ENCODE results near the gene ADD1. TPM values are rescaled to one million over a fixed set of nuclear protein-coding genes. Genes with fewer than 3 reads are reported as not detected.
A peak's percentile ranks its signal among the peaks of the same experiment; 100 is the strongest.

ADD1 gene
- total and polyA plus RNA-seq, 7 experiments from 2014 or later, result 152 to 300 (median 260) TPM

- no peaks in the 10 kb centered on the region for H3K27me3 Mint-ChIP-seq
- H3K9me3 Mint-ChIP-seq, result peaks cover 0 to 3% (median 0%) of the 10 kb centered on the region in 11 donors
- no peak overlapping the region for H3K27ac Mint-ChIP-seq
- intact Hi-C loops (cut with micrococcal nuclease), result no loop called here
- DNase-seq, result peak in 1 of 9 donors; percentile 20
- Histone ChIP-seq H3K9me3 (ENCODE audit: control insufficient read depth in 2 of 3, low read length in 3 of 3) (no peaks in the 10 kb centered on the region), H3K4me1 (ENCODE audit: control insufficient read depth in 2 of 2, insufficient read depth in 2 of 2, low read length in 2 of 2) (peaks cover 16 to 18% of the 10 kb centered on the region in 2 donors), H3K4me3 (ENCODE audit: low read length) (no peak overlapping the region), H3K27ac (ENCODE audit: low read depth, low read length) (no peak overlapping the region), H3K36me3 (ENCODE audit: control insufficient read depth in 2 of 3, insufficient read depth in 3 of 3, low read length in 3 of 3) (peaks cover 0 to 75% (median 5%) of the 10 kb centered on the region in 3 experiments), H3K27me3 (ENCODE audit: control insufficient read depth in 2 of 2, insufficient read depth in 2 of 2, low read length in 2 of 2) (no peaks in the 10 kb centered on the region)
- peaks cover 12 to 21% (median 18%) of the 10 kb centered on the region in 7 donors for H3K4me1 Mint-ChIP-seq
- H3K4me3 Mint-ChIP-seq, result no peak overlapping the region
- no peak for ATAC-seq
- H3K36me3 Mint-ChIP-seq, result peaks cover 7 to 24% (median 9%) of the 10 kb centered on the region in 5 donors
- CTCF ChIA-PET, result no interaction called here
- POLR2A ChIA-PET, result no interaction called here
Observed at GRCh38 chr4:2830632-2831610, 12.7 kb upstream of the ADD1 start.

- peaks cover 2 to 18% (median 4%) of the 10 kb centered on the region in 5 donors for H3K36me3 Mint-ChIP-seq
- peaks cover 0 to 3% (median 0%) of the 10 kb centered on the region in 11 donors for H3K9me3 Mint-ChIP-seq
- ChIA-PET POLR2A (no interaction called here), CTCF (no interaction called here)
- H3K27me3 Mint-ChIP-seq, result no peaks in the 10 kb centered on the region
- intact Hi-C loops (cut with micrococcal nuclease), result no loop called here
- DNase-seq (peak in 2 of 9 donors; percentile 3 to 20), ATAC-seq (no peak)
- Histone ChIP-seq H3K4me3 (ENCODE audit: low read length) (no peak overlapping the region), H3K27ac (ENCODE audit: low read depth, low read length) (no peak overlapping the region), H3K36me3 (ENCODE audit: control insufficient read depth in 2 of 3, insufficient read depth in 3 of 3, low read length in 3 of 3) (peaks cover 0 to 71% (median 5%) of the 10 kb centered on the region in 3 experiments), H3K9me3 (ENCODE audit: control insufficient read depth in 2 of 3, low read length in 3 of 3) (no peaks in the 10 kb centered on the region), H3K27me3 (ENCODE audit: control insufficient read depth in 2 of 2, insufficient read depth in 2 of 2, low read length in 2 of 2) (no peaks in the 10 kb centered on the region), H3K4me1 (ENCODE audit: control insufficient read depth in 2 of 2, insufficient read depth in 2 of 2, low read length in 2 of 2) (peaks cover 25 to 26% of the 10 kb centered on the region in 2 donors)
- peak overlapping the region in 6 of 9 donors; percentile 18 to 56 (median 26) for H3K27ac Mint-ChIP-seq
- no peak overlapping the region for H3K4me3 Mint-ChIP-seq
- peaks cover 12 to 30% (median 21%) of the 10 kb centered on the region in 7 donors for H3K4me1 Mint-ChIP-seq
Observed at GRCh38 chr4:2831611-2832308, 11.9 kb upstream of the ADD1 start.

GRCh38 chr4:2832309-2832980, 11.2 kb upstream of the ADD1 start:
- peak in 2 of 9 donors; percentile 5 to 13 for DNase-seq
- no peak overlapping the region for H3K27ac ChIP-seq (ENCODE audit: low read depth, low read length)
- intact Hi-C loops (cut with micrococcal nuclease), result no loop called here

GRCh38 chr4:2832981-2833670, 10.5 kb upstream of the ADD1 start:
- H3K27ac Mint-ChIP-seq, result peak overlapping the region in 6 of 9 donors; percentile 9 to 79 (median 28)
- H3K27ac ChIP-seq (ENCODE audit: low read depth, low read length), result no peak overlapping the region
- ATAC-seq, result no peak
- ChIA-PET POLR2A (interaction anchor here (7.6 kb wide), 1 partner anchor 18 kb away, joined by 100 read pairs; no protein-coding TSS in a partner anchor), CTCF (no interaction called here)
- H3K27me3 Mint-ChIP-seq, result no peaks in the 10 kb centered on the region
- peaks cover 0 to 59% (median 0%) of the 10 kb centered on the region in 3 experiments for H3K36me3 ChIP-seq (ENCODE audit: control insufficient read depth in 2 of 3, insufficient read depth in 3 of 3, low read length in 3 of 3)
- intact Hi-C loops (cut with micrococcal nuclease), result no loop called here
- H3K4me1 ChIP-seq (ENCODE audit: control insufficient read depth in 2 of 2, insufficient read depth in 2 of 2, low read length in 2 of 2), result peaks cover 38% of the 10 kb centered on the region in 2 donors
- no peak overlapping the region for H3K4me3 Mint-ChIP-seq
- H3K36me3 Mint-ChIP-seq, result peaks cover 0 to 17% (median 4%) of the 10 kb centered on the region in 5 donors
- DNase-seq, result no peak
- H3K4me1 Mint-ChIP-seq, result peaks cover 17 to 43% (median 32%) of the 10 kb centered on the region in 7 donors
- H3K9me3 ChIP-seq (ENCODE audit: control insufficient read depth in 2 of 3, low read length in 3 of 3), result no peaks in the 10 kb centered on the region
- H3K9me3 Mint-ChIP-seq, result peaks cover 0 to 3% (median 0%) of the 10 kb centered on the region in 11 donors
- H3K4me3 ChIP-seq (ENCODE audit: low read length), result no peak overlapping the region
- H3K27me3 ChIP-seq (ENCODE audit: control insufficient read depth in 2 of 2, insufficient read depth in 2 of 2, low read length in 2 of 2), result no peaks in the 10 kb centered on the region

More at GRCh38 chr4:2832309-2832980, 11.2 kb upstream of the ADD1 start:
- H3K27me3 Mint-ChIP-seq, result no peaks in the 10 kb centered on the region
- peaks cover 0 to 3% (median 0%) of the 10 kb centered on the region in 11 donors for H3K9me3 Mint-ChIP-seq
- ATAC-seq, result peak; percentile 33
- no peak overlapping the region for H3K4me3 Mint-ChIP-seq
- CTCF ChIA-PET, result no interaction called here
- H3K27ac Mint-ChIP-seq, result peak overlapping the region in 7 of 9 donors; percentile 21 to 79 (median 41)
- H3K4me1 ChIP-seq (ENCODE audit: control insufficient read depth in 2 of 2, insufficient read depth in 2 of 2, low read length in 2 of 2), result peaks cover 31 to 33% of the 10 kb centered on the region in 2 donors
- no peaks in the 10 kb centered on the region for H3K9me3 ChIP-seq (ENCODE audit: control insufficient read depth in 2 of 3, low read length in 3 of 3)
- H3K4me3 ChIP-seq (ENCODE audit: low read length), result no peak overlapping the region
- peaks cover 12 to 37% (median 25%) of the 10 kb centered on the region in 7 donors for H3K4me1 Mint-ChIP-seq
- peaks cover 0 to 65% (median 5%) of the 10 kb centered on the region in 3 experiments for H3K36me3 ChIP-seq (ENCODE audit: control insufficient read depth in 2 of 3, insufficient read depth in 3 of 3, low read length in 3 of 3)
- POLR2A ChIA-PET, result no interaction called here
- H3K36me3 Mint-ChIP-seq, result peaks cover 0 to 16% (median 4%) of the 10 kb centered on the region in 5 donors
- H3K27me3 ChIP-seq (ENCODE audit: control insufficient read depth in 2 of 2, insufficient read depth in 2 of 2, low read length in 2 of 2), result no peaks in the 10 kb centered on the region

- H3K27me3 Mint-ChIP-seq, result no peaks in the 10 kb centered on the region
- peaks cover 0 to 16% (median 4%) of the 10 kb centered on the region in 5 donors for H3K36me3 Mint-ChIP-seq
- POLR2A ChIA-PET, result interaction anchor here (7.6 kb wide), 1 partner anchor 19 kb away, joined by 100 read pairs; no protein-coding TSS in a partner anchor
- Histone ChIP-seq H3K4me3 (ENCODE audit: low read length) (no peak overlapping the region), H3K4me1 (ENCODE audit: control insufficient read depth in 2 of 2, insufficient read depth in 2 of 2, low read length in 2 of 2) (peaks cover 43 to 44% of the 10 kb centered on the region in 2 donors), H3K27ac (ENCODE audit: low read depth, low read length) (no peak overlapping the region), H3K27me3 (ENCODE audit: control insufficient read depth in 2 of 2, insufficient read depth in 2 of 2, low read length in 2 of 2) (no peaks in the 10 kb centered on the region), H3K9me3 (ENCODE audit: control insufficient read depth in 2 of 3, low read length in 3 of 3) (no peaks in the 10 kb centered on the region), H3K36me3 (ENCODE audit: control insufficient read depth in 2 of 3, insufficient read depth in 3 of 3, low read length in 3 of 3) (peaks cover 0 to 55% (median 0%) of the 10 kb centered on the region in 3 experiments)
- H3K27ac Mint-ChIP-seq, result peak overlapping the region in 2 of 9 donors; percentile 9 to 32
- H3K4me1 Mint-ChIP-seq, result peaks cover 22 to 49% (median 37%) of the 10 kb centered on the region in 7 donors
- CTCF ChIA-PET, result no interaction called here
- ATAC-seq, result no peak
- no peak overlapping the region for H3K4me3 Mint-ChIP-seq
- intact Hi-C loops (cut with micrococcal nuclease), result no loop called here
- peaks cover 0 to 1% (median 0%) of the 10 kb centered on the region in 11 donors for H3K9me3 Mint-ChIP-seq
- peak in 1 of 9 donors; percentile 5 for DNase-seq
Observed at GRCh38 chr4:2833671-2834000, 10.0 kb upstream of the ADD1 start.
